ENCODE results near the gene APC.
"Not testable (repeated sequence)": the region's sequence is repeated elsewhere in the genome, so short reads cannot be mapped to it uniquely, and the experiment has no call there.

Gene APC

GRCh38 chr5:112713206-112713605, 24.5 kb upstream of the APC start:
- TF ChIP-seq CTCF (IDR thresholded peaks at IDR 0.05; ENCODE audit: low read depth, low read length), result no peak
- TF ChIP-seq EZH2phosphoT487 (IDR thresholded peaks at IDR 0.05; ENCODE audit: low read depth), result no peak

GRCh38 chr5:112716895-112717294, 20.8 kb upstream of the APC start:
- not testable (repeated sequence) for H4K20me1 ChIP-seq (ENCODE audit: insufficient read depth, low read length); H3K27ac ChIP-seq (ENCODE audit: low read length); H3K9ac ChIP-seq (ENCODE audit: low read length); H3K4me1 ChIP-seq (ENCODE audit: low read length); H3K27me3 ChIP-seq (ENCODE audit: low read depth, low read length); H3K36me3 ChIP-seq (replicated peaks; ENCODE audit: low read depth, low read length); H3K4me3 ChIP-seq (ENCODE audit: low read length); H3K9me3 ChIP-seq (ENCODE audit: insufficient read depth, low read length); H2AFZ ChIP-seq (ENCODE audit: low read depth, low read length); H3K4me2 ChIP-seq (ENCODE audit: low read length)
- peaks cover 32% of the 10 kb centered on the region; the same call in 1 of the 2 replicates for H3K79me2 ChIP-seq (ENCODE audit: low read length)

More at GRCh38 chr5:112713206-112713605, 24.5 kb upstream of the APC start:
- Histone ChIP-seq H3K9ac (ENCODE audit: low read length) (no peak overlapping the region), H3K9me3 (ENCODE audit: insufficient read depth, low read length) (no peaks in the 10 kb centered on the region), H3K27ac (ENCODE audit: low read length) (no peak overlapping the region), H4K20me1 (ENCODE audit: insufficient read depth, low read length) (no peaks in the 10 kb centered on the region), H3K4me3 (ENCODE audit: low read length) (no peak overlapping the region), H3K27me3 (ENCODE audit: low read depth, low read length) (no peaks in the 10 kb centered on the region), H3K4me2 (ENCODE audit: low read length) (no peak overlapping the region), H2AFZ (ENCODE audit: low read depth, low read length) (no peak overlapping the region), H3K79me2 (ENCODE audit: low read length) (peaks cover 52% of the 10 kb centered on the region), H3K36me3 (replicated peaks; ENCODE audit: low read depth, low read length) (no peaks in the 10 kb centered on the region), H3K4me1 (ENCODE audit: low read length) (peaks cover 9% of the 10 kb centered on the region)

DNA sequence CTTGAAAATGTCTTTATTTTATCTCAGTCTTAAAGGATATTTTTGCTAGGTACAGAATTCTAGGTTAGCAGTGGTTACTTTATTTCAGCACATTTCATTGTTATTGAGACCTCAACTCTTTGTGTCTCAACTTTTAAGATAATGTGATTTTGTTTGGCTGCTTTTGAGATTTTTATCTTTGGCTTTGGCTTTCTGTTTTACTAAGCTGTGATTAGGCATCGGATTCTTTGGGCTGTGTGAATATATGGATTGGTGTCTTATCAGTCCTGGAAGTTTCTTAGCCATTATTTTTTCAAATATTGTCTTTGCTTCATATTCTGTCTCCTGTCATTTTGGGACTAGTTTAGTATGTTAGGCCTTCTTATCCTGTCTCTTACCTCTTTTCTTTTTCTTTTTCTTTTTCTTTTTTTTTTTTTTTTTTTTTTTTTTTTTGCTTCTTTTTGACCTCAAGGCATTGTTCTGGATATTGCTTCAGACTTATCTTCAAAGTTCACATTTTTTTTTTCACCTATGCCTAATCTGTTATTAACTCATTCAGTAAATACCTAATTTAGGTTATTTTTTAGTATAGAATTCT, 20.1 kb upstream of the APC start:
- Histone ChIP-seq H3K9ac (ENCODE audit: low read length) (no peak overlapping the region), H3K36me3 (replicated peaks; ENCODE audit: low read depth, low read length) (no peaks in the 10 kb centered on the region), H3K4me3 (ENCODE audit: low read length) (no peak overlapping the region), H3K9me3 (ENCODE audit: insufficient read depth, low read length) (no peaks in the 10 kb centered on the region), H3K79me2 (ENCODE audit: low read length) (peaks cover 29% of the 10 kb centered on the region; the same call in 1 of the 2 replicates), H3K4me2 (ENCODE audit: low read length) (no peak overlapping the region), H3K27ac (ENCODE audit: low read length) (no peak overlapping the region), H4K20me1 (ENCODE audit: insufficient read depth, low read length) (no peaks in the 10 kb centered on the region), H3K4me1 (ENCODE audit: low read length) (no peaks in the 10 kb centered on the region), H3K27me3 (ENCODE audit: low read depth, low read length) (no peaks in the 10 kb centered on the region), H2AFZ (ENCODE audit: low read depth, low read length) (no peak overlapping the region)
- no peak for TF ChIP-seq EZH2phosphoT487 (IDR thresholded peaks at IDR 0.05; ENCODE audit: low read depth)
- no peak for TF ChIP-seq CTCF (IDR thresholded peaks at IDR 0.05; ENCODE audit: low read depth, low read length)

- Histone ChIP-seq H3K9me3 (ENCODE audit: insufficient read depth, low read length) (no peaks in the 10 kb centered on the region), H3K36me3 (replicated peaks; ENCODE audit: low read depth, low read length) (no peaks in the 10 kb centered on the region), H2AFZ (ENCODE audit: low read depth, low read length) (no peak overlapping the region), H3K4me1 (ENCODE audit: low read length) (no peaks in the 10 kb centered on the region), H3K79me2 (ENCODE audit: low read length) (peaks cover 28% of the 10 kb centered on the region; the same call in 1 of the 2 replicates), H3K27ac (ENCODE audit: low read length) (no peak overlapping the region), H3K4me3 (ENCODE audit: low read length) (no peak overlapping the region), H3K27me3 (ENCODE audit: low read depth, low read length) (no peaks in the 10 kb centered on the region), H3K9ac (ENCODE audit: low read length) (no peak overlapping the region), H3K4me2 (ENCODE audit: low read length) (no peak overlapping the region), H4K20me1 (ENCODE audit: insufficient read depth, low read length) (no peaks in the 10 kb centered on the region)
- TF ChIP-seq EZH2phosphoT487 (IDR thresholded peaks at IDR 0.05; ENCODE audit: low read depth), result no peak
Observed at GRCh38 chr5:112718344-112718743, 19.3 kb upstream of the APC start.

- peaks cover 21% of the 10 kb centered on the region for H3K79me2 ChIP-seq (ENCODE audit: low read length)
- TF ChIP-seq EZH2phosphoT487 (IDR thresholded peaks at IDR 0.05; ENCODE audit: low read depth) (no peak), CTCF (IDR thresholded peaks at IDR 0.05; ENCODE audit: low read depth, low read length) (no peak)
Observed at GRCh38 chr5:112720576-112720975, 17.1 kb upstream of the APC start.

More at GRCh38 chr5:112720576-112720975, 17.1 kb upstream of the APC start:
- Histone ChIP-seq H3K36me3 (replicated peaks; ENCODE audit: low read depth, low read length) (no peaks in the 10 kb centered on the region), H2AFZ (ENCODE audit: low read depth, low read length) (no peak overlapping the region), H3K9ac (ENCODE audit: low read length) (no peak overlapping the region), H3K4me1 (ENCODE audit: low read length) (no peaks in the 10 kb centered on the region), H4K20me1 (ENCODE audit: insufficient read depth, low read length) (no peaks in the 10 kb centered on the region), H3K9me3 (ENCODE audit: insufficient read depth, low read length) (no peaks in the 10 kb centered on the region), H3K27me3 (ENCODE audit: low read depth, low read length) (no peaks in the 10 kb centered on the region), H3K4me3 (ENCODE audit: low read length) (no peak overlapping the region), H3K4me2 (ENCODE audit: low read length) (no peak overlapping the region), H3K27ac (ENCODE audit: low read length) (no peak overlapping the region)
